ENCODE data around the gene IL12RB1.

GRCh38 chr19:18097217-18097992, 10.7 kb upstream of the IL12RB1 start, which contains the start of gene MAST3:
- no peak for TF ChIP-seq CTCF (IDR thresholded peaks at IDR 0.05)
- no peak for TF ChIP-seq POLR2AphosphoS5 (IDR thresholded peaks at IDR 0.05)

All from stomach (tissue), 4 donors.